Measurements from ENCODE around the gene ADGRV1.
A peak's percentile ranks its signal among the peaks of the same experiment; 100 is the strongest.

The ADGRV1 gene

GRCh38 chr5:90941002-90941720, 382.6 kb downstream of the ADGRV1 start:
- no peak overlapping the region for H3K4me3 ChIP-seq (ENCODE audit: low read depth, low read length)

GRCh38 chr5:90944116-90944515, 385.5 kb downstream of the ADGRV1 start:
- peak; percentile 43 for DNase-seq (ENCODE audit: low read depth)
- no peak for TF ChIP-seq CTCF (conservative IDR thresholded peaks at IDR 0.05; ENCODE audit: low read depth, low read length)
- H3K4me3 ChIP-seq (ENCODE audit: low read depth, low read length), result no peak overlapping the region

More at GRCh38 chr5:90941002-90941720, 382.6 kb downstream of the ADGRV1 start:
- DNase-seq (ENCODE audit: low read depth), result no peak
- TF ChIP-seq CTCF (conservative IDR thresholded peaks at IDR 0.05; ENCODE audit: low read depth, low read length), result no peak

- no peak for DNase-seq (ENCODE audit: low read depth)
- H3K4me3 ChIP-seq (ENCODE audit: low read depth, low read length), result no peak overlapping the region
- no peak for TF ChIP-seq CTCF (conservative IDR thresholded peaks at IDR 0.05; ENCODE audit: low read depth, low read length)
These were observed 389.1 kb downstream of the ADGRV1 start for GRCh38 chr5:90947667-90948066.

- TF ChIP-seq CTCF (conservative IDR thresholded peaks at IDR 0.05; ENCODE audit: low read depth, low read length), result no peak
- no peak overlapping the region for H3K4me3 ChIP-seq (ENCODE audit: low read depth, low read length)
- DNase-seq (ENCODE audit: low read depth), result no peak
These were observed 390.4 kb downstream of the ADGRV1 start for GRCh38 chr5:90948969-90949368.

GRCh38 chr5:90949469-90950358, 391.1 kb downstream of the ADGRV1 start:
- DNase-seq (ENCODE audit: low read depth), result no peak
- no peak overlapping the region for H3K4me3 ChIP-seq (ENCODE audit: low read depth, low read length)
- TF ChIP-seq CTCF (conservative IDR thresholded peaks at IDR 0.05; ENCODE audit: low read depth, low read length), result no peak

- peak; percentile 62 for DNase-seq (ENCODE audit: low read depth)
- no peak for TF ChIP-seq CTCF (conservative IDR thresholded peaks at IDR 0.05; ENCODE audit: low read depth, low read length)
These were observed 396.5 kb downstream of the ADGRV1 start for GRCh38 chr5:90955001-90955635.

More at GRCh38 chr5:90955001-90955635, 396.5 kb downstream of the ADGRV1 start:
- H3K4me3 ChIP-seq (ENCODE audit: low read depth, low read length), result no peak overlapping the region

Measured in choroid plexus epithelial cell (primary cell).